Breast epithelium (tissue), 3 donors: ENCODE results near the gene NELL1.

Experiments
- CTCF ChIP-seq, 3 donors: fragments of 450-650 bp; IDR thresholded peaks; one replicate each; pipeline ENCODE4 v1.5.1; 2016 to 2017; ENCODE audit warnings: antibody characterized with exemption in 3 of 3, mild to moderate bottlenecking in 3 of 3, moderate library complexity in 3 of 3
- POLR2A ChIP-seq: fragments of 450-650 bp; IDR thresholded peaks from one replicate; pipeline ENCODE4 v1.6.1; 2016; ENCODE audit warnings: antibody characterized with exemption, mild to moderate bottlenecking, moderate library complexity
- POLR2AphosphoS5 ChIP-seq, 3 donors: sonication (generic); formaldehyde crosslinking; IDR thresholded peaks; one replicate each; pipeline ENCODE4 v1.6.1; 2017; ENCODE audit warnings: antibody characterized with exemption in 3 of 3

- TF ChIP-seq POLR2AphosphoS5 (IDR thresholded peaks at IDR 0.05), result no peak
- TF ChIP-seq POLR2A, result no peak
- no peak for TF ChIP-seq CTCF (IDR thresholded peaks at IDR 0.05)
These were observed 902.8 kb downstream of the NELL1 start for GRCh38 chr11:21572210-21572609.
